Left ventricle myocardium inferior (tissue), 1 donor: ENCODE data around the gene CRTC3. TPM values are rescaled to one million over a fixed set of nuclear protein-coding genes. Genes with fewer than 3 reads are reported as not detected.

ENCODE experiments used
- DNase-seq: peaks from one replicate; pipeline ENCODE4 v3.0.0-alpha.2; 2020
- H3K27ac ChIP-seq: fragments of 200-600 bp; replicated peaks from 2 replicates; pipeline ENCODE4 v1.8.0; 2021
- H3K27me3 ChIP-seq: fragments of 200-600 bp; 2 replicates; pipeline ENCODE4 v1.8.0; 2021; ENCODE audit warnings: low read depth
- H3K36me3 ChIP-seq: fragments of 200-600 bp; 2 replicates; pipeline ENCODE4 v1.8.0; 2021
- H3K4me1 ChIP-seq: fragments of 200-600 bp; 2 replicates; pipeline ENCODE4 v1.8.0; 2021
- H3K4me3 ChIP-seq: fragments of 200-600 bp; 2 replicates; pipeline ENCODE4 v1.8.0; 2021; ENCODE audit warnings: mild to moderate bottlenecking, moderate library complexity
- H3K9me3 ChIP-seq: fragments of 200-600 bp; replicated peaks from 2 replicates; pipeline ENCODE4 v1.8.0; 2021
- CTCF ChIP-seq: fragments of 200-600 bp; IDR thresholded peaks from 2 replicates; pipeline ENCODE4 v1.8.0; 2021; ENCODE audit warnings: antibody characterized with exemption, mild to moderate bottlenecking, borderline replicate concordance
- intact Hi-C: fragments of 100-400 bp; cut with micrococcal nuclease; formaldehyde crosslinking; loops from one replicate; pipeline ENCODE4 v1.11.0; 2022
- total RNA-seq: library from RNA; stranded (reverse); fragmentation: NEBNext Ultra II Directional; extraction: Animal tissue kit (Norgen Biotek cat#: 25700); gene quantifications from one replicate; pipeline ENCODE4 v1.2.1, GENCODE V29; 2021
- donor health status: DM: no; HTN: yes; CAD: no; lungs with severe emphysema.

Gene CRTC3
- total RNA-seq, 1 donor from 2014 or later: 24.1 TPM

DNA sequence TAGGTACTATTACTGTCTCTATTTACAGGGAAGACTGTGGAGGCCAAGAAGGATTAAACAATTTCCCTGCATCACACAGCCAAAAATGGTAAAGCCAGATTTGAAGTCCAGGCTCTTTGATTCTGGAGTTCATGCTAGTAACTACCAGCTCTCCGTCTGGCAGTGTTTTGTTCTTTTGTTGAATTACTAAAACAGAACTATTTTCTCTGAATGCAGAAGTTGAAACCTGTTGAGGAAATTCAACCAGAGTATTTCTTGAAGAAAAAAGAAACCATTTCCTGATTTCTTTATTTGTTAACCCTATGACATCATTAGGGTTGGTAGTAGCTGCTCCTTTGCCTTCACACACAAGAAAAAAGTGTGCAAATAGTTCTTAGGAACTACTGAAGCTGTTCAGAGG lies 34.3 kb downstream of the CRTC3 start:
- Histone ChIP-seq H3K9me3 (no peaks in the 10 kb centered on the region), H3K4me3 (no peak overlapping the region), H3K4me1 (peaks cover 93% of the 10 kb centered on the region), H3K27ac (peak overlapping the region; percentile 93), H3K27me3 (no peaks in the 10 kb centered on the region), H3K36me3 (no peaks in the 10 kb centered on the region)
- intact Hi-C loops: no loop called here
- DNase-seq: no peak
- no peak for TF ChIP-seq CTCF

DNA sequence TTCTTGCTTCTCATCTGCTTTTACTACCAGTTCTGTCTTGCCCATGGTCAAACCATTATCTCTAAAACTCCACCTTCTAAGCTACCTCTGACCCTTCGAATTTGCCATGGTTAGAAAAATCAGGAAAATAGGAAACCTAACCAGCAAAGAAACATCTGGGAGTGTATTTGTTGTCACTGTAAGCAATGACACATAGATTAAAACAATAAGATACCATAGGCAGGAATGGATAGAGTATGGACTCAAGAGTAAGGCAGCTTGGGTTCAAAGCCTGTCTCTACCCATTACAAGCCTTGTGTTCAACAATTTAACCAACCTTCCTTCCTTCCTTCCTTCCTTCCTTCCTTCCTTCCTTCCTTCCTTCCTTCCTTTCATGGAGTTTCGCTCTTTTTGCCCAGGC lies 34.9 kb downstream of the CRTC3 start:
- H3K4me1 ChIP-seq: peaks cover 88% of the 10 kb centered on the region
- TF ChIP-seq CTCF: no peak
- DNase-seq: no peak

GRCh38 chr15:90565866-90566265 lies 36.1 kb downstream of the CRTC3 start:
- intact Hi-C loops: no loop called here
- Histone ChIP-seq H3K9me3 (no peaks in the 10 kb centered on the region), H3K27ac (peak overlapping the region; percentile 5), H3K36me3 (no peaks in the 10 kb centered on the region), H3K4me3 (no peak overlapping the region), H3K27me3 (no peaks in the 10 kb centered on the region), H3K4me1 (peaks cover 87% of the 10 kb centered on the region)
- no peak for TF ChIP-seq CTCF
- no peak for DNase-seq

More for the DNA sequence above, 34.9 kb downstream of the CRTC3 start:
- H3K36me3 ChIP-seq: no peaks in the 10 kb centered on the region
- no peak overlapping the region for H3K4me3 ChIP-seq
- H3K27me3 ChIP-seq: no peaks in the 10 kb centered on the region
- H3K9me3 ChIP-seq: no peaks in the 10 kb centered on the region
- peak overlapping the region; percentile 93 for H3K27ac ChIP-seq
- intact Hi-C loops: no loop called here

DNA sequence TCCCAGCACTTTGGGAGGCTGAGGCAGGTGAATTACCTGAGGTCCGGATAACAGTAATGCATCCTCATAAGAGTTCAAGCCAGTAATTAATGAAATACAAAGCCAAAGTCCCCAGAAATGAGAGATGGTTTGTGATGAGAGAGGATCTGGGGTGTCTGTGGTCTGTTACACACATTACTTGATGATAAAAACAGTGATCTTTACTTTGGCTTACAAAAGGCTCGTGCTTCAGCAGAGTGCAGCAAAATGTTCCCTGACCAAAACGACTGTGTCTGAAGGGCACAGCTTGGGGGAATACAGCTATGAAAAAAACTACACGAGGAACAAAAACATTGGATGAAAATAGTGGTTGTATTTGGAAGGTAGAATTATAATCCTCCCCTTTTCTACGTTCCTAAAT lies 40.9 kb downstream of the CRTC3 start:
- TF ChIP-seq CTCF: no peak
- no peaks in the 10 kb centered on the region for H3K36me3 ChIP-seq
- H3K4me3 ChIP-seq: peak overlapping the region; percentile 35
- intact Hi-C loops: no loop called here
- peaks cover 54% of the 10 kb centered on the region for H3K4me1 ChIP-seq
- H3K27ac ChIP-seq: peak overlapping the region; percentile 81
- no peaks in the 10 kb centered on the region for H3K9me3 ChIP-seq
- H3K27me3 ChIP-seq: no peaks in the 10 kb centered on the region
- no peak for DNase-seq

DNA sequence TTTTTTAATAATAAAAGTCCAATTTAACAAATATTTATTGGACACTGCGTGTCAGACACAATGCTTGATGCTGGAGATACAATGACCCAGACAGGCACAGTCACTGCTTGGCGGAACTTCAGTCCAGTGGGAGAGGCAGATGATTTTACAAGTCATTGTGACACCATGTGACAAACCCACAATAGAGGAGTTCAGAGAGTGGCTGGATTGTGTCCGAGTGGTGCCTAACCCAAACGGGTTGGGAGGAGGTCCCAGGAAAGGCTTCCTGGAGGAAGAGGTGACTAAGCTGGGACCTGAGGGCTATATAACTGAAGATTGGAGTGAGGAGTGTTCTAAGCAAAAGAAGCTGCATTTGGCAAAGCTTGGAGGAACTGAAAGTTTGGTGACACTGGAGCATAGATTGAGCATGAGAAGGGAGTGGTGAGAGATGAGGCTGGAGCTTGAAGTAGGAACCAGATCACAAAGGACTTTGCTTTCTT lies 41.4 kb downstream of the CRTC3 start:
- Histone ChIP-seq H3K4me1 (peaks cover 50% of the 10 kb centered on the region), H3K36me3 (no peaks in the 10 kb centered on the region), H3K27me3 (no peaks in the 10 kb centered on the region), H3K9me3 (no peaks in the 10 kb centered on the region), H3K4me3 (peak overlapping the region; percentile 35), H3K27ac (peak overlapping the region; percentile 81)
- peak; percentile 38 for DNase-seq
- TF ChIP-seq CTCF: no peak
- intact Hi-C loops: no loop called here
